OCI-LY3 (cell line): ENCODE results near the gene ATP10D.
"Not testable (repeated sequence)": the region's sequence is repeated elsewhere in the genome, so short reads cannot be mapped to it uniquely, and the experiment has no call there.

Source experiments
- H2AFZ ChIP-seq: fragments of 200-600, 300-600 bp; shearing (Covaris generic); 2 replicates; pipeline ENCODE4 v1.6.0; 2014; ENCODE audit warnings: antibody characterized with exemption, low read depth, low read length
- H3K27ac ChIP-seq: fragments of 200-600, 300-600 bp; sonication (generic); 2 replicates; pipeline ENCODE4 v1.5.1; 2014; ENCODE audit warnings: mild to moderate bottlenecking, low read length, moderate library complexity, mixed read lengths
- H3K27me3 ChIP-seq: fragments of 200-600, 300-600 bp; sonication (generic); 2 replicates; pipeline ENCODE4 v1.6.1; 2014; ENCODE audit warnings: low read depth, low read length, mixed read lengths
- H3K36me3 ChIP-seq: fragments of 200-600, 300-600 bp; sonication (generic); replicated peaks from 2 replicates; pipeline ENCODE3; 2014; ENCODE audit warnings: low read depth, low read length, mixed read lengths
- H3K4me1 ChIP-seq: fragments of 300-600, 200-600 bp; sonication (generic); 2 replicates; pipeline ENCODE4 v1.6.1; 2014; ENCODE audit warnings: low read length, mixed read lengths
- H3K4me2 ChIP-seq: fragments of 200-600, 300-600 bp; sonication (generic); 2 replicates; pipeline ENCODE4 v1.6.1; 2014; ENCODE audit warnings: low read length, mixed read lengths
- H3K4me3 ChIP-seq: fragments of 300-600, 200-600 bp; sonication (generic); 2 replicates; pipeline ENCODE4 v1.5.1; 2014; ENCODE audit warnings: antibody characterized with exemption, mild to moderate bottlenecking, low read length, moderate library complexity
- H3K79me2 ChIP-seq: fragments of 300-600, 200-600 bp; shearing (Covaris generic); 2 replicates; pipeline ENCODE4 v1.6.1; 2014; ENCODE audit warnings: mild to moderate bottlenecking, low read length, mixed read lengths
- H3K9ac ChIP-seq: fragments of 300-600, 200-600 bp; shearing (Covaris generic); 2 replicates; pipeline ENCODE4 v1.6.0; 2014; ENCODE audit warnings: mild to moderate bottlenecking, low read length, moderate library complexity
- H3K9me3 ChIP-seq: fragments of 200-600, 300-600 bp; shearing (Covaris generic); 2 replicates; pipeline ENCODE4 v1.6.1; 2014; ENCODE audit warnings: low read length, mixed read lengths; ENCODE audit not compliant: insufficient read depth
- H4K20me1 ChIP-seq: fragments of 200-600, 300-600 bp; sonication (generic); 2 replicates; pipeline ENCODE4 v1.6.1; 2016; ENCODE audit warnings: low read length, mixed read lengths; ENCODE audit not compliant: insufficient read depth
- EZH2phosphoT487 ChIP-seq: fragments of 200-600 bp; shearing (Covaris generic); IDR thresholded peaks from 2 replicates; pipeline ENCODE4 v1.6.1; 2018; ENCODE audit warnings: antibody characterized with exemption, mixed run types, low read depth
- TF ChIP-seq, protein P1 (sequence below): fragments of 200-600, 300-600 bp; sonication (generic); IDR thresholded peaks from 2 replicates; pipeline ENCODE4 v1.5.1; 2014; ENCODE audit warnings: antibody characterized with exemption, low read length, low read depth

ATP10D gene

DNA sequence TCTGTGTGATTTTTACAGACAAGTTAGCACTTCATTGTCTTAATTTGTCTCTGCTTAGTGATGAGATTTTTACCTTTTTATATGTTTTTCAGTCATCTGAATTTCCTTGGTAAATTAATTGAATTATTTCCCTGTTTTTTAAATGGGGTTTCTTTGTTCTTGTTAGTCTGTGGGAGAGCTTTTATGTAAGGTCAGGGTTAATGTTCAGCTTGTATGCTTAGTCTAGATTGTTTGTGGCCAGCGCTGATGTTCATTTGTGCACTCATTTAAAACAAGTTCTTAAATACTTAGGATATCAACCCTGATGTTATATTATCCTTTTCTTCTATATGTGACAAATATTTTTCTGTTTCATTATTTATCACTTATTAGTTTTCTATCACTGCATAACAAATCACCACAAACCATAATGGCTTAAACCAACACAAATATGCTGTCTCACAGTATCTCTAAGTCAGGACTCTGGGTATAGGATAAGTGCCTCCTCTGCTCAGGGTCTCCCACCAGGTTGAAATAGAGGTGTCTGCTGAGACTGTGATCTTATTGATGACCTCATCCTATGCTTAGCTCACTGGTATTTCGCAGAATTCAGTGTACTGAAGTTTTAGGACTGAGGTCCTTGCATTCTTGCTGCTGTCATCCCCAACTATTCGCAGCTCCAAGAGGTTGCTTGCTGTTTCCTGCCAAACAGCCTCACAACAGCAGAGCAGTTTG lies 53.2 kb downstream of the ATP10D start:
- Histone ChIP-seq H2AFZ (no peak overlapping the region), H3K27me3 (no peaks in the 10 kb centered on the region), H3K79me2 (no peaks in the 10 kb centered on the region), H4K20me1 (no peaks in the 10 kb centered on the region), H3K36me3 (peaks cover 3% of the 10 kb centered on the region), H3K4me3 (no peak overlapping the region), H3K4me1 (peaks cover 6% of the 10 kb centered on the region), H3K9ac (no peak overlapping the region), H3K4me2 (no peak overlapping the region), H3K27ac (no peak overlapping the region), H3K9me3 (no peaks in the 10 kb centered on the region)
- TF ChIP-seq, protein P1, sequence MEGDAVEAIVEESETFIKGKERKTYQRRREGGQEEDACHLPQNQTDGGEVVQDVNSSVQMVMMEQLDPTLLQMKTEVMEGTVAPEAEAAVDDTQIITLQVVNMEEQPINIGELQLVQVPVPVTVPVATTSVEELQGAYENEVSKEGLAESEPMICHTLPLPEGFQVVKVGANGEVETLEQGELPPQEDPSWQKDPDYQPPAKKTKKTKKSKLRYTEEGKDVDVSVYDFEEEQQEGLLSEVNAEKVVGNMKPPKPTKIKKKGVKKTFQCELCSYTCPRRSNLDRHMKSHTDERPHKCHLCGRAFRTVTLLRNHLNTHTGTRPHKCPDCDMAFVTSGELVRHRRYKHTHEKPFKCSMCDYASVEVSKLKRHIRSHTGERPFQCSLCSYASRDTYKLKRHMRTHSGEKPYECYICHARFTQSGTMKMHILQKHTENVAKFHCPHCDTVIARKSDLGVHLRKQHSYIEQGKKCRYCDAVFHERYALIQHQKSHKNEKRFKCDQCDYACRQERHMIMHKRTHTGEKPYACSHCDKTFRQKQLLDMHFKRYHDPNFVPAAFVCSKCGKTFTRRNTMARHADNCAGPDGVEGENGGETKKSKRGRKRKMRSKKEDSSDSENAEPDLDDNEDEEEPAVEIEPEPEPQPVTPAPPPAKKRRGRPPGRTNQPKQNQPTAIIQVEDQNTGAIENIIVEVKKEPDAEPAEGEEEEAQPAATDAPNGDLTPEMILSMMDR: no peak
- TF ChIP-seq EZH2phosphoT487: no peak

DNA sequence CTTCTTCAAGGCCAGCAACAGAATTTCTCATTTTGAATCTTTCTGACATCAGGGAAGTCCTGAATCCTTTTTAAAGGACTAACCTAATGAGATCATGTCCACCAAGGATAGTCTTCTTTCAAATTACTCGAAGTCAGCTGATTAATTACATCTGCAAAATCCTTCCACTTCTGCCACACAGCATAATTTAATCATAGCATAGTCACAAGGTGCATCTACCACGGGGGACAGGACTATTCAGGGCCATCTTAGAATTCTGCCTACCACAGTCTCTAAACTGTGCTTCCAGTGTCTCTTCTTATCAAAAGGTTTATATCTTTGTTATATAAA lies 53.7 kb downstream of the ATP10D start:
- no peak overlapping the region for H3K27ac ChIP-seq
- no peak for TF ChIP-seq EZH2phosphoT487
- TF ChIP-seq, protein P1: no peak

DNA sequence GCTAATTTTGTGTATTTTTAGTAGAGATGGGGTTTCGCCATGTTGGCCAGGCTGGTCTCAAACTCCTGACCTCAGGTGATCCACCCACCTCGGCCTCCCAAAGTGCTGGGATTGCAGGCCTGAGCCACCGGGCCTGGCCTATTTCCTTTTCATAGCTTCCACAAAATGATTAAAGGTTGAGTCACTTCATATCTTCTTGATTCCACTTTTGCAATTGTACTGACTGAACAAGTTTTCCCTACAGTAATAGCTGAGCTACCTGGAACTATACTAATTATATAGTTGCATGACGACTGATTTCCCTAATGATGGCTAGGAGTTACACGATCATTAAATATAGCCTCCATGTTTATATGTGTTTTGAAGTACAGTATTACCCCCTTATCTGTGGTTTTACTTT lies 57.6 kb downstream of the ATP10D start:
- not testable (repeated sequence) for H3K9ac ChIP-seq, H4K20me1 ChIP-seq, H3K27me3 ChIP-seq, H3K79me2 ChIP-seq, H2AFZ ChIP-seq, H3K9me3 ChIP-seq, H3K27ac ChIP-seq, H3K36me3 ChIP-seq, H3K4me2 ChIP-seq, H3K4me3 ChIP-seq, H3K4me1 ChIP-seq

More for the DNA sequence above, 53.7 kb downstream of the ATP10D start:
- Histone ChIP-seq H3K9ac (no peak overlapping the region), H3K36me3 (peaks cover 3% of the 10 kb centered on the region), H4K20me1 (no peaks in the 10 kb centered on the region), H3K4me3 (no peak overlapping the region), H3K4me1 (peaks cover 4% of the 10 kb centered on the region), H3K79me2 (no peaks in the 10 kb centered on the region), H3K27me3 (no peaks in the 10 kb centered on the region), H3K9me3 (no peaks in the 10 kb centered on the region), H2AFZ (no peak overlapping the region), H3K4me2 (no peak overlapping the region)

DNA sequence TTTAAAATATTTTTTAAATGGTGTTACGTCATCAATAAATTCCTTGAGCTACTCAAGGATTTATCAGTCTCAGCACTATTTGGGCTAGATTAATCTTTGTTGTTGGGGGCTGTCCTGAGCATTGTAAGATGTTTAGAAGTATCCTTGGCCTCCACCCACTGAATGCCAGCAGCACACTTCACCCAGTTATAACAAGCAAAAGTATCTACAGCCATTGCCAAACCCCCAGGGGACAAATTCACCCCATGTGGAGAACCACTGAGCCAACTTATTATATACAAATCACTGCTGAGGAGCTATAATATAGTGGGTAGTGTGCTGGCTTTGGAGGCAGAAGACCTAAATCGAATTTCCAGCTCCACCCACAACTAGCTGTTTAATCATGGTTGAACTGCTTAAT lies 58.3 kb downstream of the ATP10D start:
- H3K27me3 ChIP-seq: no peaks in the 10 kb centered on the region
- no peaks in the 10 kb centered on the region for H3K36me3 ChIP-seq
- no peak overlapping the region for H2AFZ ChIP-seq
- no peak overlapping the region for H3K27ac ChIP-seq
- TF ChIP-seq EZH2phosphoT487: no peak
- TF ChIP-seq, protein P1: no peak
- no peaks in the 10 kb centered on the region for H3K9me3 ChIP-seq
- H4K20me1 ChIP-seq: no peaks in the 10 kb centered on the region
- no peak overlapping the region for H3K4me3 ChIP-seq
- H3K4me2 ChIP-seq: no peak overlapping the region
- H3K4me1 ChIP-seq: no peaks in the 10 kb centered on the region
- no peak overlapping the region for H3K9ac ChIP-seq
- H3K79me2 ChIP-seq: no peaks in the 10 kb centered on the region

DNA sequence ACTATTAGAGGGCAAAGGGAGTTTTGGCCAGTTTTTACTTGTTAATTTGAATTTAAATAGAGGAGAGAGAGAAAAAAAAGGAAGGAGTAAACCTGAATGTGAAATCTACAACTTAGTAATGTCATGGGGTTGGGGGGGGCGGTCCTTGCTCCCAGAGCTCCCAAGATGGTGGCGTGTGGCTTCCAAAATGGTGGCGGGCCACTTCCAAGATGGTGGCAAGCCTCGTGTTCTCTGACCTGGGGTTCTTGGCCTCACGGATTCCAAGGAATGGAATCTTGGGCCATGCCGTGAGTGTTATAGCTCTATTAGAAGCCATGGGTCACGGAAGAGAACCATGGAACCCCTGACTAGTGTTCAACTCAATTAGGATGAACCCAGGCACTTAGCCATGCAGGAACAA lies 65.3 kb downstream of the ATP10D start:
- H3K4me2 ChIP-seq, H4K20me1 ChIP-seq, H3K27ac ChIP-seq, H2AFZ ChIP-seq, H3K4me1 ChIP-seq, H3K4me3 ChIP-seq, H3K9me3 ChIP-seq, H3K9ac ChIP-seq, H3K36me3 ChIP-seq, H3K27me3 ChIP-seq, H3K79me2 ChIP-seq: not testable (repeated sequence)
